HCT116 (cell line): Measurements from ENCODE around the gene TPPP2. TPM values are rescaled to one million over a fixed set of nuclear protein-coding genes. Genes with fewer than 3 reads are reported as not detected.

Experiments used
- ATAC-seq: fragments of 200-7000 bp; cut with Tn5 transposase; 2 replicates; pipeline ENCODE4 v1.9.1; 2020; ENCODE audit warnings: mild to moderate bottlenecking, moderate library complexity
- BruUV-seq: library from RNA; stranded (reverse); fragments of 400-500 nt; replicated peaks from 2 replicates; lab custom pipeline; 2021; lab: Mats Ljungman, UMichigan
- CTCF ChIA-PET: fragments of 300-600 bp; sonication (Branson Sonifier 250); formaldehyde crosslinking; loops from one replicate; lab custom pipeline; 2021; ENCODE audit warnings: antibody characterized with exemption; lab: Charles Lee
- POLR2A ChIA-PET: fragments of 300-600, 350-600 bp; sonication (Branson Sonifier 250); formaldehyde crosslinking; loops from one replicate; lab custom pipeline; 2021; ENCODE audit warnings: antibody characterized with exemption; lab: Charles Lee
- RAD21 ChIA-PET, 2 experiments: fragments of 300-600 bp; sonication (Branson Sonifier 250); formaldehyde crosslinking; loops; one replicate each; lab custom pipeline; 2023; ENCODE audit warnings: low total read pairs in 2 of 2; ENCODE audit not compliant: uncharacterized antibody in 2 of 2, unreplicated experiment in 2 of 2, low non-redundant PET in 1 of 2; lab: Charles Lee
- DNase-seq: peaks from one replicate; pipeline ENCODE4 v3.0.0-alpha.2; 2010; ENCODE audit warnings: low read depth, low spot score
- H2AFZ ChIP-seq: fragments of 200-600 bp; shearing (Covaris generic), sonication (generic); 2 replicates; pipeline ENCODE4 v1.6.1; 2017; ENCODE audit warnings: low read depth, mixed run types, mixed read lengths, antibody characterized with exemption, low read length; ENCODE audit not compliant: poor library complexity, severe bottlenecking
- H3K27ac ChIP-seq: 2 replicates; pipeline ENCODE4 v1.5.1; 2012; ENCODE audit warnings: low read depth, low read length
- H3K27me3 ChIP-seq: fragments of 200-600 bp; sonication (generic); 2 replicates; pipeline ENCODE4 v1.6.1; 2016; ENCODE audit warnings: mixed run types, low read length, mixed read lengths; ENCODE audit not compliant: insufficient read depth
- H3K36me3 ChIP-seq, 2 experiments: fragments of 200-500 bp in 1 of 2; fragments of 200-600 bp in 1 of 2; sonication (Bioruptor generic) in 1 of 2; sonication (generic) in 1 of 2; 2 replicates each; pipeline versions ENCODE4 v1.5.1 to v1.6.1; 2014 to 2016; ENCODE audit warnings: low read length in 2 of 2, inconsistent platforms in 1 of 2, mixed read lengths in 1 of 2, mixed run types in 1 of 2; ENCODE audit not compliant: insufficient read depth in 2 of 2, control insufficient read depth in 1 of 2
- H3K4me1 ChIP-seq, 2 experiments: fragments of 200-600 bp in 1 of 2; sonication (generic) in 1 of 2; 2 replicates each; pipeline versions ENCODE4 v1.5.1 to v1.6.1; 2012 to 2017; ENCODE audit warnings: low read length in 2 of 2, inconsistent platforms in 1 of 2, mild to moderate bottlenecking in 1 of 2, mixed read lengths in 1 of 2, mixed run types in 1 of 2, moderate library complexity in 1 of 2; ENCODE audit not compliant: insufficient read depth in 2 of 2, control insufficient read depth in 1 of 2
- H3K4me2 ChIP-seq: fragments of 200-600 bp; sonication (generic); 2 replicates; pipeline ENCODE4 v1.6.1; 2017; ENCODE audit warnings: mixed run types, low read length, mixed read lengths
- H3K4me3 ChIP-seq, 2 experiments: fragments of 200-600 bp in 1 of 2; sonication (generic) in 1 of 2; replicated peaks in 1 of 2; 2 replicates each; pipeline ENCODE4 v1.5.1; 2011 to 2016; ENCODE audit warnings: low read length in 2 of 2, control low read depth in 1 of 2, low read depth in 1 of 2, mild to moderate bottlenecking in 1 of 2, mixed read lengths in 1 of 2, mixed run types in 1 of 2
- H3K79me2 ChIP-seq: fragments of 200-600 bp; sonication (generic); 2 replicates; pipeline ENCODE4 v1.6.1; 2017; ENCODE audit warnings: mild to moderate bottlenecking, mixed run types, low read length, moderate library complexity, mixed read lengths; ENCODE audit not compliant: insufficient read depth
- H3K9ac ChIP-seq: fragments of 200-600 bp; sonication (generic); 2 replicates; pipeline ENCODE4 v1.6.1; 2016; ENCODE audit warnings: low read length, mixed read lengths
- H3K9me2 ChIP-seq: fragments of 200-600 bp; sonication (generic), shearing (Covaris generic); 2 replicates; pipeline ENCODE4 v1.6.1; 2017; ENCODE audit warnings: mixed run types, mild to moderate bottlenecking, moderate library complexity; ENCODE audit not compliant: insufficient read depth
- H3K9me3 ChIP-seq, 2 experiments: fragments of 200-500 bp in 1 of 2; fragments of 200-600 bp in 1 of 2; sonication (Bioruptor generic) in 1 of 2; sonication (generic) in 1 of 2; 2 replicates each; pipeline ENCODE4 v1.6.1; 2014 to 2017; ENCODE audit warnings: low read length in 2 of 2, mixed read lengths in 2 of 2, inconsistent platforms in 1 of 2, low read depth in 1 of 2, mild to moderate bottlenecking in 1 of 2, mixed run types in 1 of 2, moderate library complexity in 1 of 2; ENCODE audit not compliant: control insufficient read depth in 1 of 2, insufficient read depth in 1 of 2
- H4K20me1 ChIP-seq: fragments of 200-600 bp; sonication (generic), shearing (Covaris generic); 2 replicates; pipeline ENCODE4 v1.6.1; 2017; ENCODE audit warnings: mixed run types, mild to moderate bottlenecking, moderate library complexity; ENCODE audit not compliant: insufficient read depth
- CBX3 ChIP-seq: IDR thresholded peaks from 2 replicates; pipeline ENCODE4 v1.6.1; 2012; ENCODE audit warnings: low read depth
- CEBPB ChIP-seq: IDR thresholded peaks from 2 replicates; pipeline ENCODE4 v1.6.1; 2012; ENCODE audit warnings: low read depth
- CTCF ChIP-seq, 3 experiments: fragments of 200-600 bp in 1 of 3; sonication (generic) in 1 of 3; IDR thresholded peaks in 2 of 3; conservative IDR thresholded peaks in 1 of 3; 2 replicates each; pipeline ENCODE4 v1.5.1; 2012 to 2017; ENCODE audit warnings: low read depth in 2 of 3, low read length in 2 of 3, antibody characterized with exemption in 1 of 3, borderline replicate concordance in 1 of 3, control low read depth in 1 of 3, mild to moderate bottlenecking in 1 of 3, mixed read lengths in 1 of 3, mixed run types in 1 of 3, moderate library complexity in 1 of 3; ENCODE audit not compliant: insufficient read depth in 1 of 3
- EGR1 ChIP-seq: IDR thresholded peaks from 2 replicates; pipeline ENCODE4 v1.6.1; 2012; ENCODE audit warnings: low read depth
- EZH2phosphoT487 ChIP-seq: fragments of 200-600 bp; IDR thresholded peaks from 2 replicates; pipeline ENCODE4 v1.6.1; 2018; ENCODE audit warnings: antibody characterized with exemption, borderline replicate concordance
- JUND ChIP-seq: IDR thresholded peaks from 2 replicates; pipeline ENCODE4 v1.6.1; 2012
- RAD21 ChIP-seq: IDR thresholded peaks from 2 replicates; pipeline ENCODE4 v1.6.1; 2012; ENCODE audit warnings: low read depth, mild to moderate bottlenecking
- REST ChIP-seq: IDR thresholded peaks from 2 replicates; pipeline ENCODE4 v1.6.1; 2012; ENCODE audit warnings: low read depth
- SIN3A ChIP-seq: IDR thresholded peaks from 2 replicates; pipeline ENCODE4 v1.6.1; 2012; ENCODE audit warnings: low read depth
- SP1 ChIP-seq: IDR thresholded peaks from 2 replicates; pipeline ENCODE4 v1.6.1; 2012; ENCODE audit warnings: low read depth
- SRF ChIP-seq: IDR thresholded peaks from 2 replicates; pipeline ENCODE4 v1.6.1; 2012; ENCODE audit warnings: low read depth
- TCF7L2 ChIP-seq: IDR thresholded peaks from 2 replicates; pipeline ENCODE4 v1.7.0; 2011; ENCODE audit warnings: borderline replicate concordance, inconsistent platforms; ENCODE audit not compliant: insufficient read depth, insufficient read length; ENCODE audit errors: extremely low read depth
- intact Hi-C: fragments of 100-400 bp; cut with micrococcal nuclease; formaldehyde crosslinking; loops from 2 replicates; pipeline ENCODE4 v1.10.0; 2022
- total RNA-seq: library from RNA; stranded (reverse); gene quantifications from one replicate; pipeline ENCODE4 v1.2.1, GENCODE V29; 2021; ENCODE audit not compliant: unreplicated experiment
- TF ChIP-seq, protein P1 (sequence below): IDR thresholded peaks from 2 replicates; pipeline ENCODE4 v1.6.1; 2012

TPPP2 gene
- total RNA-seq, 1 experiment from 2014 or later: not detected

- RAD21 ChIA-PET: no interaction called here
- no peaks in the 10 kb centered on the region for H3K9me2 ChIP-seq
- H3K4me3 ChIP-seq: no peak overlapping the region
- H3K36me3 ChIP-seq: no peaks in the 10 kb centered on the region
- BruUV-seq: no TSS peak
- H2AFZ ChIP-seq: no peak overlapping the region
- H3K4me1 ChIP-seq: peaks cover 4% of the 10 kb centered on the region in 2 experiments; a peak in 3 of 4 replicates
- POLR2A ChIA-PET: no interaction called here
- CTCF ChIA-PET: interaction anchor here (1.5 to 3.3 kb wide), 2 partner anchors 10 to 16 kb away, joined by 4 to 9 read pairs; no protein-coding TSS in a partner anchor
- intact Hi-C loops: no loop called here
- H3K9ac ChIP-seq: no peak overlapping the region
- no peaks in the 10 kb centered on the region; the same call in 1 of the 2 replicates for H3K27me3 ChIP-seq
- H3K4me2 ChIP-seq: no peak overlapping the region
- TF ChIP-seq EGR1: no peak
- no peak for TF ChIP-seq CEBPB
- TF ChIP-seq RAD21: no peak
- TF ChIP-seq SIN3A: no peak
- TF ChIP-seq CBX3: no peak
- TF ChIP-seq, protein P1, sequence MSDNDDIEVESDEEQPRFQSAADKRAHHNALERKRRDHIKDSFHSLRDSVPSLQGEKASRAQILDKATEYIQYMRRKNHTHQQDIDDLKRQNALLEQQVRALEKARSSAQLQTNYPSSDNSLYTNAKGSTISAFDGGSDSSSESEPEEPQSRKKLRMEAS: no peak
- no peak for TF ChIP-seq CTCF (IDR thresholded peaks at IDR 0.05 in 2 of 3, conservative IDR thresholded peaks at IDR 0.05 in 1 of 3; ENCODE audit: borderline replicate concordance in 1 of 3, insufficient read depth in 1 of 3, low read depth in 2 of 3, low read length in 2 of 3)
- no peak for TF ChIP-seq REST
- TF ChIP-seq SRF: no peak
- no peak for TF ChIP-seq SP1
- no peak for TF ChIP-seq TCF7L2
- no peak for TF ChIP-seq EZH2phosphoT487
- no peak for TF ChIP-seq JUND
- ATAC-seq: no peak
- H3K27ac ChIP-seq: no peak overlapping the region
- no peaks in the 10 kb centered on the region for H4K20me1 ChIP-seq
- H3K79me2 ChIP-seq: no peaks in the 10 kb centered on the region
- no peak for DNase-seq
- no peaks in the 10 kb centered on the region for H3K9me3 ChIP-seq
Observed at GRCh38 chr14:21030531-21030930, 514 bp downstream of the TPPP2 start.
